ENCODE measurements around the gene TTC3.
"Not testable (repeated sequence)": the region's sequence is repeated elsewhere in the genome, so short reads cannot be mapped to it uniquely, and the experiment has no call there.

TTC3 gene

DNA sequence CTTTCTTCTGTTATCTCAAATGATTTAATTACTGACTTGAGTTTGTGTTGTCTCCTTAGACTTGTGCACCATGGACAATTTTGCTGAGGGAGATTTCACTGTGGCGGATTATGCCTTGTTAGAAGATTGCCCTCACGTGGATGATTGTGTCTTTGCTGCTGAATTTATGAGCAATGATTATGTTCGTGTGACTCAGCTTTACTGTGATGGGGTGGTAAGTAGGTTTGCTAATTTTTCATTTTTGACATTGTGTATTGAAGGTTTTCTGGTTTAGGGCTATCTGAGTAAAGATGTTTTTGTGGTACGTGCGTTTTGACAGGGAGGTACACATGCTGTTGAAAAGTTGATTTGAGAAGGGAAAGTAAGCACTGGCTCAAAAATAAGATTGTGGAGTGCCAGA is 14.1 kb downstream of the TTC3 start:
- H3K4me3 ChIP-seq (ENCODE audit: low read depth, low read length), result no peak overlapping the region

DNA sequence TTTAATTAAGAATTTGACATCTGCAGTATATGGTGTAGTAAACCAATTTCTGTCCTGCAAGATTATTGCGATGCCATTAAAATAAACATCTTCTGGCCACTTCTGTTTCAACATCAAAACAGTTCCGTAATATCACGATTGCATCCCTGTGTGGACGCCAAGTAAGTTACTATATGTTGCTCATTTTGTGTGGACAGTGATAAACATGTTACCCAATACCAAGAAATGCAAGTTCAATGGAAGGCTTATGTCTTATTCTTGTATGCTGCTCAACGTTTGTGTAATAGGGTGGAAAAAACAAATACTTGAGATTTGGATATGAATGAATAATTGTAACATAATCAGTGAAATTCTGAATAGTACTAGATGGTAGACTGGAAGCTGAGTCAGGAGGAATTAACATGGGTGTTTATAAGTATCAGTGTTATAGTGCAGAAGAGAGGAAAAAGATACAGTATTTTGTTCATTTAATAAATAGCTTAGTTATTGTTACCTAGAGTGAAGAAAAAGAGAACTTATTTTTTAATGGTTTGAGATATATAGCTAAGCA is 15.2 kb downstream of the TTC3 start:
- H3K4me3 ChIP-seq (ENCODE audit: low read depth, low read length), result no peak overlapping the region

DNA sequence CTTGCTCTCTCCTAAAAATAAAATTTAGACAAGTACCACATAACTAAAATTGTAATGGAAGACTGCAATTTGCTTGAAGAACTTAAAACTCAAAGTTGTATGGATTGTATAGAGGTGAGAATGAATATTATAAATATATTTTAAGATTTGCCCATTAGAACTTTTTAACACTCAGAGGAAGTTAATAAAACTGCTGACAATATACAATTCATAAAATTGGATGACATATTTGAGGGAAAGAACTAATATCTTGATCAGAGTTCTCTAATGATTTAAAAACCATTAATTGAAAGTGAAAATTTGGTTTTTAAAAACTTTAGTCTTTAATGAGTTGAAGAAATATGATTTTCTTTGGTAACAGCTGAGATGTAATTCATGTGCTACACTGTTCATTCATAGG is 20.9 kb downstream of the TTC3 start:
- no peak overlapping the region for H3K4me3 ChIP-seq (ENCODE audit: low read depth, low read length)

DNA sequence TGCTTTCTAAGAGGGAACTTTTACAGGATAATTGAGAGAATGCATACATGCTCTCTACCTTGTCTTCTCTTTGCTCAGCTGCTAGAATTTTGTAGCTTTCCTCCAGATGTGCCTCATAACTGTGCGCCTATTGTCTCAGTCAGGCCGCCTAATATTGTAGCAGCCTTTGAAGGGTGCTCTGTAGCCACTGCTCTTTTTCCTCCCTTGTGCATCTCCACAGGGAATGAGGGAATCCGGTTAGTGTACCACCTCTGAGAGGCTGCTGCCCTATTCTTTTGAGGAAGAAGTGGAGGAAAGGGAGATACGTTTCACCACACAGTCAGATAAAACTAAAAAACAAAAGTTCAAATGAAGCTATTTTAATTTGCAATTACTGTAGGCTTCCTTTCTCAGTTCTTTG is 22.8 kb downstream of the TTC3 start:
- H3K4me3 ChIP-seq (ENCODE audit: low read depth, low read length), result no peak overlapping the region

DNA sequence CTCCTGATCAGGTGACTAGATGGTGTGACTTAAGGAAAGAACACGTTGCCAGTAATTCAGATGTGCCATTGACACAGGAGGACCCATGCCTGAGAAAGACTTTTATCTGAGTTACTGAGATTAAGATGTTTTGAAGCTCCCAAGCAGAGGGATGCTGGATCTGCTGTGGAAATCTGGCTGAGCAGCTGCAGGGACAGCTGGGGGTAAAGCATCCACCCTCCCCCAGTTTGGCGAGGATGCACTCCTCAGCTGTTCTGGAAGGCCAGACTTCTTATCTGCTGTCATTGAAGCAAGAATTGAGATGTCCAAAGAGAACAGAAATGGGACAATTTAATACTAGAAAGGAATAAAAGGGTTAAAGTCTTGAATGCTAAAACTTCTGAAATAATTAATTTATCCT is 25.7 kb downstream of the TTC3 start:
- H3K4me3 ChIP-seq (ENCODE audit: low read depth, low read length), result no peak overlapping the region

DNA sequence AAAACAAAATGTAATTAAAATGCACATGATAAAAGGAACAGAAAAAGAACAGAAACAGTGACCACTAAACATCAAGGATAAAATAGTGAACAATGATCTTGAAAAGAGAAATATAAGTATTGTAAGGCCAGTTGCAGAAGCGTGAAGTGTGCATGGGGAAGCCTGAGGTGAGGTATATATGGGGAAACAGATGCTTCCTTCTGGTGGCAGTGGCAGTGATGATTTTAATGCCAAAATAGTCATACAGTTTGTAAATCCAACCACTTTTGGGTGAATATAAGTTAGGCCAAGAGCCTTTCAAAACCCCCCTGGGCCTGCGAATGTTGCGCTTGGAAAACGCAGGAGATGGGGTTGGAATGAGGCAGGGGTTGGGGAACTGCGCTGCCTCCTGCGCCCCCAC is 27.3 kb downstream of the TTC3 start:
- no peak overlapping the region for H3K4me3 ChIP-seq (ENCODE audit: low read depth, low read length)

DNA sequence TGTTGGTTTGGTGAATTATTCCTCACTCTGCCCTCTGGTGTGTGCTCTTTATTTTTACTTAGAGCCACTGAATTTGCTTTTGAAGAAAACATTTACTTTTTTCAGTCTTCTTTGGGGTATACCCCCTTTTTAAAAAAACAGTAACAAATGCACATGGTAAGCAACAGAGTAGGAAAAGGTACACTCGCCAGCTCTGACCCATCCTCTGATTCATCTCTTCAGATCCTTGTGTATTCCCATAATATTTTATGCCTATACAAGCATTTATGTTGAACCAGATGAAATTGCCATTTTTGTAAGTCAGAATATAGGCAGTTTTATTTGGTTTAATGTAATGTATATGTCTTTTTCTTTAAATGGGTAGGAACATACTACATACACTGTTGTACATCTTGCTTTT is 28.3 kb downstream of the TTC3 start:
- H3K4me3 ChIP-seq (ENCODE audit: low read depth, low read length), result no peak overlapping the region

DNA sequence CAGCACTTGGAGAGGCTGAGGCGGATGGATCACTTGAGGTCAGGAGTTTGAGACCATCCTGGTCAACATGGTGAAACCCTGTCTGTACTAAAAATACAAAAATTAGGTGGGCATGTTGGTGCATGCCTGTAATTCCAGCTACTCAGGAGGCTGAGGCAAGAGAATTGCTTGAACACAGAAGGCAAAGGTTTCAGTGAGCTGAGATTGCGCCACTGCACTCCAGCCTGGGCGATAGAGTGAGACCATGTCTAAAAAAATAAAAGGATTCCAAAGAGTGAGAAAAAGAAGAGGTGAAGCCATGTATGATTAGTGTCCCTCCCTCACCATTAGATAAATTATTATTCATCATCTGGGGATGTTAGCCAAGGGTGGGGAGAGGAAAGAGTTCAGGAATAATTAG is 29.7 kb downstream of the TTC3 start:
- H3K4me3 ChIP-seq (ENCODE audit: low read depth, low read length), result not testable (repeated sequence)

DNA sequence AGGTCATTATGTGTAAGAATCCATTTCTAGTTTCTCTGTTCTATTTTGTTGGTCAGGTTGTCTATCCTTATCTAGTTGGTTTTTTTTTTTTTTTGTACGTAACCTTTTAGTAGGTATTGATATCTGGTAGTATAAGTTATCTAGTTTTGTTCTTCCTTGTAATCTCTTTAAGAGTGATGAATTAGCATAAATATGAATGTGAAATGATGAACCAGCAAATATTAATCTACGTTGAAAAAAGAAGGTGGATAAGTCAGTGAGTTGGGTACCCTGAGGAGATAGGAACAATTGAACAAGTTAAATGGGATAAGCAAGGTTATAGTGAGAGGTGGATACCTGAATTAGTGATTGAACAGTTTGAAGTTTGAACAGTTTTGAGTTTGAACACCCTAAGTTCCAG is 33.9 kb downstream of the TTC3 start:
- no peak overlapping the region for H3K4me3 ChIP-seq (ENCODE audit: low read depth, low read length)

DNA sequence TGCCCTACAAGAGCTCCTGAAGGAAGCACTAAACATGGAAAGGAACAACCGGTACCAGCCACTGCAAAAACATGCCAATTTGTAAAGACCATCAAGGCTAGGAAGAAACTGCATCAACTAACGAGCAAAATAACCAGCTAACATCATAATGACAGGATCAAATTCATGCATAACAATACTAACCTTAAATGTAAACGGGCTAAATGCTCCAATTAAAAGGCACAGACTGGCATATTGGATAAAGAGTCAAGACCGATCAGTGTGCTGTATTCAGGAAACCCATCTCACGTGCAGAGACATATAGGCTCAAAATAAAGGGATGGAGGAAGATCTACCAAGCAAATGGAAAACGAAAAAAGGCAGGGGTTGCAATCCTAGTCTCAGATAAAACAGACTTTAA is 38.0 kb downstream of the TTC3 start:
- H3K4me3 ChIP-seq (ENCODE audit: low read depth, low read length), result not testable (repeated sequence)

DNA sequence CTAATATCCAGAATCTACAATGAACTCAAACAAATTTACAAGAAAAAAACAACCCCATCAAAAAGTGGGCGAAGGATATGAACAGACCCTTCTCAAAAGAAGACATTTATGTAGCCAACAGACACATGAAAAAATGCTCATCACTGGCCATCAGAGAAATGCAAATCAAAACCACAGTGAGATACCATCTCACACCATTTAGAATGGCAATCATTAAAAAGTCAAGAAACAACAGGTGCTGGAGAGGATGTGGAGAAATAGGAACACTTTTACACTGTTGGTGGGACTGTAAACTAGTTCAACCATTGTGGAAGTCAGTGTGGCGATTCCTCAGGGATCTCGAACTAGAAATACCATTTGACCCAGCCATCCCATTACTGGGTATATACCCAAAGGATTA is 41.2 kb downstream of the TTC3 start:
- H3K4me3 ChIP-seq (ENCODE audit: low read depth, low read length), result not testable (repeated sequence)

DNA sequence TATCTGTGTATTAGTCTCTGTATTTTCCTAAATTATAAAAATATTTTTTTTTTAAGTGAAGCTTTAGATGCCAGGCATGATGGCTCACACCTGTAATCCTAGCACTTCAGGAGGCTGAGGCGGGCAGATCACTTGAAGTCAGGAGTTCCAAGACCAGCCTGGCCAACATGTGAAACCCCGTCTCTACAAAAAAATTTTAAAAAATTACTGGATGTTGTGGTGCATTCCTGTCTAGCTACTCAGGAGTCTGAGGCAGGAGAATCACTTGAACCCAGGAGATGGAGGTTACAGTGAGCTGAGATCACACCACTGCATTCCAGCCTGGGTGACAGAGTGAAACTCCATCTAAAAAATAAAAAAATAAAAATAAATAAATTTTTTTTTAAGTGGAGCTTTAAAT is 43.4 kb downstream of the TTC3 start:
- not testable (repeated sequence) for H3K4me3 ChIP-seq (ENCODE audit: low read depth, low read length)

DNA sequence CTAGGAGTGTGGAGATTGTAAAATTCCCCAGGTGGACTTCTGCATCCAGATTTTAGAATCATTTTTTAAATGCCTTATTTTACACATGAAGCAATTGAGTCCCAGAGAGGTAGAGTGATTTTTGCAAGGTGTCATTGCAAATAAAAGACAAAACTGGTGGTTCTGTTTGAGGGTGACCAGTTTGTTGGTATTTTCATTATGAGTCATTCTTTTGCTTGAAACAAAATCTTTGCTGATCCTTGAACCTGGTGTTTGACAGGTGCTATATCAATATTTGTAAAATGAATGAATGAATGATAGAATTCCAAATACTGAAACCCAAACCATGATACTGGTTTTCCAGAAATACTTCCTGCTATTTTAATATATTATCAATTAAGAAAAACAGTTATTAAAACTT is 44.1 kb downstream of the TTC3 start:
- no peak overlapping the region for H3K4me3 ChIP-seq (ENCODE audit: low read depth, low read length)

DNA sequence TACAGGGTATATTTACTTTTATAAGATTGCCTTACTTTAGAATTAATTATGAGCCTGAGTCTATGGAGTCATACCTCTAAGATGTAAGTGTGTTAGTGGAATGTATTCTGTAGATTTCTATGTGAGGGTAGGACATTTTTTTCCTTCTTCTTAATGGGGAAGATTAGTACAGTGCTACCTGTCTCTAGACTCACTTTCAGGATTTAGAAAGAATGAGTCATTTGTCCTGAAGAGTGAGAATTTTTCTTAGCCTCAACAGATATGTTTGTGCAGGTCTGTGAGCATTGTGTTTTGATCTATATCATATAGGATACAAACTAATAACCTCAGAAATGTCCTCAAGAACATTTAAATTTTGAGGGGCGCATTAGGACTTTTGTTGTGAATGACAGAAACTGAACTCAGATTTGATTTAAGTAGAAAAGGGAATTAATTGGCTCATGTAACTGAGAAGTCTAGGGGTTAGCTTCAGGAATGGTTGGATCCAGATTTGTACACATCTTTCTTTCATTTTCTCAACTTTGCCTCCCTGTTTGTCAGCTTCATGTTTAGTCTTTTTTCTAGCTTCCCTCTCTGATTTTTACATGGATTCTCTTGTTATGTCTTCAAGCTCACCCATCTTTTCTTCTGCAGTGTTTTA is 45.3 kb downstream of the TTC3 start:
- no peak overlapping the region for H3K4me3 ChIP-seq (ENCODE audit: low read depth, low read length)

DNA sequence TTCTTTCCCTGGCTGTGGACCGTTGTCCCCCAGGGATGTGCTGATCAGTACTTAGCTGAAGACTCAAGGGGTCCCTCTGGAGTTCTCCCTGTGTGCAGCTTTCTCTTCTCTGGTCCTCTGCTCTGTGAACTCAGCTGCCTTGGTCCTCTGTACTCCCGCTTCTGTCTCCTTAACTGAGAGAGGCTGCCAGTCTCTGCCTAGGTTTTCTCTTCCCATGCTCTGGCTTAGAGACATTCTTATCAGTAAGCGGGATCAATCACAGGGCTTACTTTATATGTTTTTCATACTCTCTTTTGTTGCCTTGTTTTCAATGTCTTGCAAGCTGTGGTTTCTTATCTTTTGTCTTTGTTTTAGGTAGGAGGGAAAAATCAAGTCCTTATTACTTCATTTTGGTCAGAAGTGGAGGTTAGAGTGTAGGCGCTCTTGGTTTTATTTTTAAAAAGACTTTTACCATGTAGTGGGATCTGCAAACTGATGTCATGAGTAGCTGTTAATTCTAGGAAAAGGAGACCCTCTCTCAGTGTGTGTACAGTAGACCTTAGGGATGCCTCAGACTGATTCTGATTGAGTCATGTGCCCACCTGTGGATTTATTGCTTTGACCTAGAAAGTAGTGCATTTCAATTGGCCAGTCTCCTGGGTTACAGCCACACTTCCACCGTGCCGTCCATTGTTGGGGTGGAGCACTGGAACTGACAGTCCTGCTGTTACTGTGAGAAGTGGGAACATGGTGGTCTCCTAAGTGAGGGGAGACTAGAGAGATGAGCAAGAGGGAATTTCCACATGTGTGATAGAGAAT is 46.6 kb downstream of the TTC3 start:
- H3K4me3 ChIP-seq (ENCODE audit: low read depth, low read length), result no peak overlapping the region

DNA sequence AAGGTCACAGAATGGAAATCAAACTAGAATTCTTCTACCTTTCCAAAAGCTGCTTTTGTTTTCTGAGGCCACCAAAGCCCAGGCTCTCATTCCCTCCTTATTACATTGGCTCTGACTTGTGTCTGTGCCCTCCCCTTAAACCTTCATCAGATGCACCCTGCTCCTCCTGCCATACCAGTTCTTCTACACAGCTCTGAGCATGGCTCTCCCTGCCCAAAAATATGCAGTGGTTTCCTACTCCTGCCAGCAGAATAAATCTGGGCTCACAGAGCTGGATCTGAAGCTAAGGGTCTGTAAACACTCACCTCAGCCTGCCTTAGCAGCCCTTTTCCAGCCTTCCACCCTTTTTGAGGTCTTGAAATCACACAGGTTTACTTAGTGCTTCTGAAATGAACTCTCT is 55.0 kb downstream of the TTC3 start:
- H3K4me3 ChIP-seq (ENCODE audit: low read depth, low read length), result no peak overlapping the region

DNA sequence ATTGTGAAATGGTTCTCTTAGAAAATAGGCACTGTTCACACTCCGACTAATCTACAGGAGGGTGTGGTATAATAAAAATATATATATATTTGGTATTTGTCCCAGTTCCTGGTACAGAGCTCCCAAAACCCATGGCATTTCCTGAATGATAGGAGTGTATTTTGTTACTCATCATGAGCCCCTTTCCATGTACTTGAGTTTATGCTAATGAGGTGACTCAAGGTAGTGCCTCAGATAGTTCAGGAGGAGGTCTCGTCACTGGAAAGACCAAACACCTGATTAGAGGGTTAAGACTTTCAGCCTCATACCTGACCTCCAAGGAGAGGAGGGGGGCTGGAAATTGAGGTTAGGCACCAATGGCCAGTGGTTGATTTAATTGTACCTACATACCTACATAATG is 57.9 kb downstream of the TTC3 start:
- no peak overlapping the region for H3K4me3 ChIP-seq (ENCODE audit: low read depth, low read length)

DNA sequence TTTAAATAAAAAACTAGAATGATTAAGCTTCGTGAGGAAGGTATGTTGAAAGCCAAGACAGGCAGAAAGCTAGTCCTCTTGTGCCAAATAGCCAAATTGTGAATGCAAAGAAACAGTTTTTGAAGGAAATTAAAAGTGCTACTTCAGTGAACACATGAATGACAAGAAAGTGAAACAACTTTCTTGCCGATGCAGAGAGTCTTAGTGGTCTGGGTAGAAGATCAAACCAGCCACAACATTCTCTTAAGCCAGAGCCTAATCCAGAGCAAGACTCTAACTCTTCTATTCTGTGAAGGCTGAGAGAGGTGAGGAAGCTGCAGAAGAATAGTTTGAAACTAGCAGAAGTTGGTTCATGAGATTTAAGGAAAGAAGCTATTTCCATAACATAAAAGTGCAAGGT is 63.2 kb downstream of the TTC3 start:
- no peak overlapping the region for H3K4me3 ChIP-seq (ENCODE audit: low read depth, low read length)

DNA sequence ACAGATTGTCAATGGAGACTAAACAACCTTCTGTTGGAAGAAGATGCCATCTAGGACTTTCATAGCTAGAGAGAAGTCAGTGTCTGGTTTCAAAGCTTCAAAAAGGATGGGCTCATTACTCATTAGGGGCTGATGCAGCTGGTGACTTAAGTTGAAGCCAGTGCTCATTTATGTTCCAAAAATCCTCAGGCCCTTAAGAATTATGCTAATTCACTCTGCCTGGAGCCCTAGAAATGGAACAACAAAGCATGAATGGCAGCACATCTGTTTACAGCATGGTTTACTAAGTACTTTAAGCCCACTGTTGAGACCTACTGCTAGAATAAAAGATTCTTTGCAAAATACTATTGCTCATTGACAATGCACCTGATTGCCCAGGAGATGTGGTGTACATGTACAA is 63.7 kb downstream of the TTC3 start:
- no peak overlapping the region for H3K4me3 ChIP-seq (ENCODE audit: low read depth, low read length)

DNA sequence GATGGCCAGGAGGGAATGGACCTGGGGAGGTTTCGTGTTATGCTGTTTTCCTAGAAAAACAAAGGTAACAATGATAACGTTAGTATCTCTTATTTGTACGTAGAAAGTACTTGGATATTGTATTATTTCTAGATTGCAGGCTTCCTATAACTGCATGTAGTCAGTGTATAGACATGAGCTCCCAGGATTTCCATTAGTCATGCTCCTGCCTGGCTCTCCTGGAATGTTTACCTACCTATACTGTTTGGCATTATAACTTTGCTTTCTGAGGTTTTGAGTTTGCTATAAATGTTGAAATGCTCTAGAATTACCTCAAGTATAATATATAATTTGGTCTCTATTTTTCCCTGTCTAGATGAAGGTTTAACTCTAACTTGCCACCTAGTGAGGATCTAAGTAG is 66.1 kb downstream of the TTC3 start:
- no peak overlapping the region for H3K4me3 ChIP-seq (ENCODE audit: low read depth, low read length)

DNA sequence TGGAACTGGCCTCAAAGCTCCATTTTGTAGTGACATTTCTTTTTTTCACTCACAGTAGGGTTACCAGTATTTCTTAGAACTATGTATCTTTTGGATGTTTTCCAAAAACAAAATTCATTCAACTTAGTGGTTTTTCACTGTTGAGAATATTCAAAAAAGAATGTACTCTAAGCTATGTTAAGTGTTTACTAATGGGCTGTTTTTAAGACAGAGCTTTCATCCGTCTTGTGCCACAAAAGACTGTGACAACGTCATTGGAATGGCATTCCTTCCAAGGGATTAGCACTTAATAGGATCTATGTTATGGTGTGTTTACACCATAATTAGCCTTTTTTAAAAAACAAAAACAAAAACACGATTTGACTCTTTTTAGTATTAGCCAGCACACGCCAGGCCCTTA is 66.8 kb downstream of the TTC3 start:
- no peak overlapping the region for H3K4me3 ChIP-seq (ENCODE audit: low read depth, low read length)

DNA sequence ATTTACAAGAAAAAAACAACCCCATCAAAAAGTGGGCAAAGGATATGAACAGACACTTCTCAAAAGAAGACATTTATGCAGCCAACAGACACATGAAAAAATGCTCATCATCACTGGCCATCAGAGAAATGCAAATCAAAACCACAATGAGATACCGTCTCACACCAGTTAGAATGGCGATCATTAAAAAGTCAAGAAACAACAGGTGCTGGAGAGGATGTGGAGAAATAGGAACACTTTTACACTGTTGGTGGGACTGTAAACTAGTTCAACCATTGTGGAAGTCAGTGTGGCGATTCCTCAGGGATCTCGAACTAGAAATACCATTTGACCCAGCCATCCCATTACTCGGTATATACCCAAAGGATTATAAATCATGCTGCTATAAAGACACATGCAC is 70.3 kb downstream of the TTC3 start:
- not testable (repeated sequence) for H3K4me3 ChIP-seq (ENCODE audit: low read depth, low read length)
